H1 (cell line): ENCODE results near the gene SPTLC3. TPM values are rescaled to one million over a fixed set of nuclear protein-coding genes. Genes with fewer than 3 reads are reported as not detected.

ENCODE experiments used
- CTCF ChIA-PET: fragments of 300-600 bp; sonication (Branson Sonifier 250); formaldehyde crosslinking; loops from one replicate; lab custom pipeline; 2021; ENCODE audit not compliant: partially characterized antibody; lab: Charles Lee
- POLR2A ChIA-PET: fragments of 300-600 bp; sonication (Branson Sonifier 250); formaldehyde crosslinking; loops from one replicate; lab custom pipeline; 2021; ENCODE audit warnings: inconsistent platforms; ENCODE audit not compliant: partially characterized antibody; lab: Charles Lee
- DNase-seq, 2 experiments: peaks; one replicate each; pipeline versions ENCODE4 v3.0.0 to v3.0.0-alpha.2; 2010 to 2022; ENCODE audit warnings: low spot score in 2 of 2, low read depth in 1 of 2, mixed read lengths in 1 of 2
- FAIRE-seq: peaks from 2 replicates; lab custom pipeline; 2011; peaks lifted over from hg19 to GRCh38; lab: Jason Lieb, UNC
- H2AFZ ChIP-seq: 2 replicates; pipeline ENCODE4 v1.8.1; 2012; ENCODE audit warnings: low read length, inconsistent platforms
- H2AK5ac ChIP-seq: 2 replicates; pipeline ENCODE4 v1.6.1; 2013; ENCODE audit warnings: low read depth, low read length
- H2BK120ac ChIP-seq: replicated peaks from 2 replicates; pipeline ENCODE3; 2013; ENCODE audit warnings: low read depth, low read length, inconsistent platforms
- H2BK12ac ChIP-seq: 2 replicates; pipeline ENCODE4 v1.6.1; 2013; ENCODE audit warnings: low read depth, low read length
- H2BK15ac ChIP-seq: 2 replicates; pipeline ENCODE4 v1.6.1; 2013; ENCODE audit warnings: low read length
- H2BK20ac ChIP-seq: 2 replicates; pipeline ENCODE4 v1.6.1; 2013; ENCODE audit warnings: low read length
- H2BK5ac ChIP-seq: 2 replicates; pipeline ENCODE4 v1.6.1; 2013; ENCODE audit warnings: low read depth, low read length
- H3K14ac ChIP-seq: 2 replicates; pipeline ENCODE4 v1.6.1; 2013; ENCODE audit warnings: inconsistent platforms; ENCODE audit not compliant: insufficient read length
- H3K18ac ChIP-seq: 2 replicates; pipeline ENCODE4 v1.6.1; 2013; ENCODE audit warnings: low read length; ENCODE audit errors: extremely low read depth
- H3K23ac ChIP-seq: 2 replicates; pipeline ENCODE4 v1.6.1; 2013; ENCODE audit warnings: inconsistent platforms; ENCODE audit not compliant: insufficient read length
- H3K23me2 ChIP-seq: 2 replicates; pipeline ENCODE4 v1.6.1; 2013; ENCODE audit warnings: low read depth, low read length
- H3K27ac ChIP-seq: 2 replicates; pipeline ENCODE4 v1.6.1; 2011; ENCODE audit warnings: low read depth, low read length, inconsistent platforms
- H3K27me3 ChIP-seq, 4 experiments: replicated peaks in 1 of 4; 1 replicate in 1 of 4; 2 replicates in 3 of 4; pipeline versions ENCODE4 v1.6.1 to v1.8.1; 2011 to 2013; ENCODE audit warnings: low read length in 3 of 4, mild to moderate bottlenecking in 3 of 4, inconsistent platforms in 2 of 4, mixed read lengths in 2 of 4, moderate library complexity in 1 of 4; ENCODE audit not compliant: control insufficient read depth in 3 of 4, insufficient read depth in 3 of 4; ENCODE audit errors: extremely low read depth in 1 of 4
- H3K36me3 ChIP-seq, 4 experiments: 2 replicates each; pipeline versions ENCODE4 v1.6.1 to v1.8.1; 2011 to 2013; ENCODE audit warnings: mild to moderate bottlenecking in 4 of 4, low read length in 3 of 4, moderate library complexity in 2 of 4, control low read depth in 1 of 4, inconsistent platforms in 1 of 4; ENCODE audit not compliant: insufficient read depth in 4 of 4, control insufficient read depth in 2 of 4
- H3K4ac ChIP-seq: replicated peaks from 2 replicates; pipeline ENCODE3; 2013; ENCODE audit warnings: low read length, low read depth, mixed read lengths, inconsistent platforms; ENCODE audit not compliant: insufficient read length
- H3K4me1 ChIP-seq, 4 experiments: replicated peaks in 1 of 4; 1 replicate in 1 of 4; 2 replicates in 3 of 4; pipeline versions ENCODE4 v1.6.1 to v1.8.1; 2011 to 2013; ENCODE audit warnings: low read length in 3 of 4, inconsistent platforms in 2 of 4, mixed read lengths in 1 of 4; ENCODE audit not compliant: insufficient read depth in 4 of 4, control insufficient read depth in 3 of 4
- H3K4me2 ChIP-seq, 2 experiments: 2 replicates each; pipeline versions ENCODE4 v1.6.1 to v1.8.1; 2011 to 2013; ENCODE audit warnings: low read depth in 2 of 2, low read length in 2 of 2, control low read depth in 1 of 2, inconsistent platforms in 1 of 2, mild to moderate bottlenecking in 1 of 2; ENCODE audit not compliant: insufficient read depth in 1 of 2
- H3K4me3 ChIP-seq, 4 experiments: fragments of 200-600, 300-600 bp in 1 of 4; sonication (generic), shearing (Covaris generic), sonication (Bioruptor Twin) in 1 of 4; 2 replicates each; pipeline versions ENCODE4 v1.5.1 to v1.8.1; 2011 to 2016; ENCODE audit warnings: low read length in 4 of 4, low read depth in 3 of 4, control low read depth in 2 of 4, inconsistent platforms in 2 of 4, mild to moderate bottlenecking in 2 of 4, mixed read lengths in 1 of 4, moderate library complexity in 1 of 4; ENCODE audit not compliant: insufficient read depth in 2 of 4; ENCODE audit errors: extremely low read depth in 1 of 4
- H3K56ac ChIP-seq: replicated peaks from 2 replicates; pipeline ENCODE3; 2013; ENCODE audit warnings: low read depth, mild to moderate bottlenecking, mixed read lengths, low read length, inconsistent platforms; ENCODE audit not compliant: insufficient read length
- H3K79me1 ChIP-seq: 2 replicates; pipeline ENCODE4 v1.6.1; 2013; ENCODE audit warnings: low read depth, low read length, control low read depth
- H3K79me2 ChIP-seq, 2 experiments: 2 replicates each; pipeline versions ENCODE4 v1.6.1 to v1.8.1; 2012 to 2013; ENCODE audit warnings: low read length in 2 of 2, mild to moderate bottlenecking in 2 of 2, inconsistent platforms in 1 of 2; ENCODE audit not compliant: insufficient read depth in 2 of 2, control insufficient read depth in 1 of 2
- H3K9ac ChIP-seq, 4 experiments: replicated peaks in 1 of 4; 1 replicate in 1 of 4; 2 replicates in 3 of 4; pipeline versions ENCODE4 v1.6.1 to v1.8.1; 2011 to 2013; ENCODE audit warnings: low read depth in 3 of 4, low read length in 3 of 4, control low read depth in 2 of 4, mild to moderate bottlenecking in 2 of 4, moderate library complexity in 2 of 4, inconsistent platforms in 1 of 4; ENCODE audit errors: extremely low read depth in 1 of 4
- H3K9me3 ChIP-seq, 2 experiments: 2 replicates each; pipeline versions ENCODE4 v1.6.1 to v1.8.1; 2012 to 2013; ENCODE audit warnings: mild to moderate bottlenecking in 2 of 2, moderate library complexity in 2 of 2, control low read depth in 1 of 2, inconsistent platforms in 1 of 2, low read depth in 1 of 2, low read length in 1 of 2, mixed read lengths in 1 of 2; ENCODE audit not compliant: insufficient read depth in 2 of 2
- H4K20me1 ChIP-seq, 2 experiments: replicated peaks in 1 of 2; 2 replicates each; pipeline versions ENCODE3 to v1.8.1; 2011 to 2013; ENCODE audit warnings: inconsistent platforms in 2 of 2, low read length in 2 of 2, mild to moderate bottlenecking in 1 of 2; ENCODE audit not compliant: insufficient read depth in 2 of 2, control insufficient read depth in 1 of 2
- H4K5ac ChIP-seq: 2 replicates; pipeline ENCODE4 v1.6.1; 2013; ENCODE audit warnings: low read length, low read depth, mixed read lengths, inconsistent platforms; ENCODE audit not compliant: insufficient read length
- H4K8ac ChIP-seq: 2 replicates; pipeline ENCODE4 v1.8.0; 2013; ENCODE audit warnings: mild to moderate bottlenecking, moderate library complexity, low read length, inconsistent platforms; ENCODE audit not compliant: insufficient read depth; ENCODE audit errors: extremely low read depth
- H4K91ac ChIP-seq: replicated peaks from 2 replicates; pipeline ENCODE3; 2013; ENCODE audit warnings: low read length, mixed read lengths, inconsistent platforms; ENCODE audit not compliant: insufficient read length
- CREB1 ChIP-seq: IDR thresholded peaks from 2 replicates; pipeline ENCODE4 v1.6.1; 2012; ENCODE audit warnings: inconsistent platforms
- EZH2 ChIP-seq: fragments of 200-600 bp; sonication (generic); IDR thresholded peaks from 2 replicates; pipeline ENCODE4 v1.7.1; 2012; ENCODE audit warnings: low read depth, mild to moderate bottlenecking, moderate library complexity, low read length, inconsistent platforms; ENCODE audit not compliant: severe bottlenecking
- HDAC6 ChIP-seq: IDR thresholded peaks from one replicate; pipeline ENCODE4 v1.7.1; 2012; ENCODE audit warnings: low read depth, mild to moderate bottlenecking, inconsistent platforms, low read length, moderate library complexity
- MAFK ChIP-seq: IDR thresholded peaks from 2 replicates; pipeline ENCODE4 v1.6.1; 2012; ENCODE audit warnings: low read depth, mild to moderate bottlenecking, improper control_type of control experiment, low read length
- RBBP5 ChIP-seq: IDR thresholded peaks from 2 replicates; pipeline ENCODE4 v1.7.1; 2012; ENCODE audit warnings: low read depth, mild to moderate bottlenecking, inconsistent platforms, low read length, moderate library complexity, borderline replicate concordance
- TAF1 ChIP-seq: IDR thresholded peaks from 2 replicates; pipeline ENCODE4 v1.6.1; 2011; ENCODE audit warnings: mild to moderate bottlenecking, low read depth, low read length
- TEAD4 ChIP-seq: IDR thresholded peaks from 2 replicates; pipeline ENCODE4 v1.6.1; 2012; ENCODE audit warnings: low read depth, low read length, inconsistent platforms, mixed read lengths
- ZNF274 ChIP-seq: IDR thresholded peaks from 2 replicates; pipeline ENCODE4 v1.7.0; 2012; ENCODE audit warnings: low read length, borderline replicate concordance; ENCODE audit errors: extremely low read depth
- WGBS, 2 experiments: shearing (Covaris generic) in 1 of 2; methylation state at CpG; one replicate each; pipeline versions ENCODE4 v1.1.6 to v1.1.7; 2013 to 2015; ENCODE audit warnings: low lambda C conversion rate in 2 of 2, mixed read lengths in 2 of 2, inconsistent platforms in 1 of 2, low coverage in 1 of 2, missing lambda C conversion rate in 1 of 2; ENCODE audit not compliant: insufficient replicate concordance in 2 of 2, insufficient coverage in 1 of 2, insufficient read length in 1 of 2; ENCODE audit errors: extremely low coverage in 1 of 2, missing lambda C conversion rate in 1 of 2; 5-methylcytosine and 5-hydroxymethylcytosine counted together
- polyA plus RNA-seq, 7 experiments: library from polyadenylated mRNA; depleted of rRNA in 3 of 7; stranded (reverse) in 5 of 7; unstranded in 2 of 7; fragments of >200 nt in 5 of 7; fragments of 200-250 nt in 2 of 7; gene quantifications; 1 replicate in 5 of 7; 2 replicates in 1 of 7; 4 replicates in 1 of 7; pipeline versions ENCODE4 v1.2.1 to v1.2.3, GENCODE V29; 2011 to 2013; ENCODE audit warnings: missing spikeins in 2 of 7, mixed read lengths in 2 of 7
- total RNA-seq: library from RNA; stranded (reverse); fragmentation: NEBNext Ultra II Directional; extraction: Animal tissue kit (Norgen Biotek cat#: 25700); gene quantifications from 2 replicates; pipeline ENCODE4 v1.2.1, GENCODE V29; 2021

Gene SPTLC3
- total and polyA plus RNA-seq, 2 of the 8 experiments (the other 6 are each of a cell fraction or from before 2014, with no cell fraction given), result 0.23 to 0.82 TPM

DNA sequence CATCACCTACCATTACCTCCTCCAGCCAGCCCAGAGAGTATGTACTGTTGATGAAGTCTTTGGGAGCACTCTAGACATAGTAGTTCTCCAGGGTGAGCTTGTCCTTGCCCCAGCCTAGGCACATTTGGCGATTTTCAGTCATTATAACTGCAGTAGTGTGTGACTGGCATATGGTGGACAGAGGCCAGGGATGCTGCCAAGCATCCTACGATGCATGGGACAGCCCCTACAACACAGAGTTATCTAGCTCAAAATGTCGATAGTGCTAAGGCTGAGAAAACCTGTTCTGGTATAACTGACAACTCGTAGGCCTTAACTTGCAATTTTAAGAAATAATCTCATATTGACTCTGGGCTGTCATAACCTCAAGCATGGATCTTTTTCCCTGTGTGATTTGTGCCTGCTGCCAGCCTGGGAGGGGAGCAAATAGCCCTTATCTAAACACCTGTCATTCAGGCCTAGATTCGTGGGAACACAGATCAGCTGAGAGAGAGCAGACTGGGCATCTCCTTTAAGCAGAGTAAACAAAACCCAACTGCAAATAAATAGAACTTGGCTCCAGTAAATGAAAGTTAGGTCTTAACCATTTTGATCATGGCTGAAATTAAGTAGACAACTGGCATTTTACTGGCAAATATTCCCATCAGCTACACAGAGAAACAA, 102.6 kb downstream of the SPTLC3 start:
- no peak overlapping the region for H4K91ac ChIP-seq
- no peak overlapping the region for H2BK15ac ChIP-seq
- no peak overlapping the region for H2BK120ac ChIP-seq
- H3K23ac ChIP-seq, result no peak overlapping the region
- WGBS, 2 experiments, result 81% methylated on average over 5 of the region's 5 CpGs; no CpG with 5 or more reads in 1 of the 2 experiments
- no peaks in the 10 kb centered on the region for H4K20me1 ChIP-seq
- H3K23me2 ChIP-seq, result no peaks in the 10 kb centered on the region
- H2BK5ac ChIP-seq, result no peak overlapping the region
- H3K36me3 ChIP-seq, result no peaks in the 10 kb centered on the region
- no peak overlapping the region for H2BK20ac ChIP-seq
- H2BK12ac ChIP-seq, result no peak overlapping the region
- H3K27me3 ChIP-seq, result no peaks in the 10 kb centered on the region
- no peak overlapping the region for H3K56ac ChIP-seq
- H3K4me3 ChIP-seq, result no peak overlapping the region
- no peak overlapping the region for H2AK5ac ChIP-seq
- H3K9me3 ChIP-seq, result no peaks in the 10 kb centered on the region
- H2AFZ ChIP-seq, result no peak overlapping the region
- ChIA-PET POLR2A (no interaction called here), CTCF (interaction anchor here (0.7 to 2.3 kb wide), 8 partner anchors 8 to 435 kb away, joined by 3 to 16 read pairs (median 4); no protein-coding TSS in a partner anchor)
- H3K4ac ChIP-seq, result no peak overlapping the region
- DNase-seq, result no peak
- no peak for FAIRE-seq
- no peaks in the 10 kb centered on the region for H3K79me2 ChIP-seq
- H4K8ac ChIP-seq, result no peak overlapping the region
- no peak overlapping the region for H3K14ac ChIP-seq
- no peak overlapping the region for H3K27ac ChIP-seq
- TF ChIP-seq TAF1 (no peak), ZNF274 (no peak), RBBP5 (no peak), MAFK (no peak), TEAD4 (no peak), HDAC6 (no peak), CREB1 (no peak), EZH2 (no peak)
- H3K79me1 ChIP-seq, result no peaks in the 10 kb centered on the region
- H4K5ac ChIP-seq, result no peak overlapping the region
- H3K4me2 ChIP-seq, result no peak overlapping the region
- H3K4me1 ChIP-seq, result no peaks in the 10 kb centered on the region
- no peak overlapping the region for H3K18ac ChIP-seq
- no peak overlapping the region for H3K9ac ChIP-seq
